PFSK-1 (cell line): ENCODE measurements around the gene SERPINB2.

Experiments used
- SIN3A ChIP-seq: IDR thresholded peaks from 2 replicates; pipeline ENCODE4 v1.6.1; 2012; ENCODE audit warnings: mild to moderate bottlenecking, low read length, moderate library complexity, borderline replicate concordance; ENCODE audit not compliant: insufficient read depth
- TF ChIP-seq, protein P1 (sequence below), 2 experiments: IDR thresholded peaks; 2 replicates each; pipeline versions ENCODE4 v1.6.1 to v1.8.0; 2011 to 2012; ENCODE audit warnings: low read depth in 2 of 2, low read length in 2 of 2, control low read depth in 1 of 2, inconsistent platforms in 1 of 2, mild to moderate bottlenecking in 1 of 2, moderate library complexity in 1 of 2; ENCODE audit not compliant: insufficient read depth in 1 of 2

DNA sequence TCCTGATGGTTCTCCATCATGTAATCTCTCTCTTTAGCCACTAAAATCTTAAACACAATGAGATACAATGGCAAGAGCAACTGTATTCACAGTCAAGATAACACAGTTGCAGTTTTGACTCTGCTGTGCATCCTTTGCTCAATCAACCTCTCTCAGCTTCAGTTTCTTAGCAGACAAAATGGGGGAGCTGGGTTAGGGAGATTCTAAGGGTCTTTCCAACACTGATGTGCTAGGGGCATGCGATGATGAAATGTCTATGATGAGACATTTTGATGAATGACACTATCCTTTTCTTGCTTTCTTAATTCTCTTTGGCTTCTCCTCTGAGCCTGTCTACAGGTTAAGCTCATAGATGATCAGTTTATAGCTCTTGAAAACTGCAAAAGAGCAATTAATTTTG, 21.4 kb downstream of the SERPINB2 start:
- no peak for TF ChIP-seq SIN3A
- TF ChIP-seq, protein P1, sequence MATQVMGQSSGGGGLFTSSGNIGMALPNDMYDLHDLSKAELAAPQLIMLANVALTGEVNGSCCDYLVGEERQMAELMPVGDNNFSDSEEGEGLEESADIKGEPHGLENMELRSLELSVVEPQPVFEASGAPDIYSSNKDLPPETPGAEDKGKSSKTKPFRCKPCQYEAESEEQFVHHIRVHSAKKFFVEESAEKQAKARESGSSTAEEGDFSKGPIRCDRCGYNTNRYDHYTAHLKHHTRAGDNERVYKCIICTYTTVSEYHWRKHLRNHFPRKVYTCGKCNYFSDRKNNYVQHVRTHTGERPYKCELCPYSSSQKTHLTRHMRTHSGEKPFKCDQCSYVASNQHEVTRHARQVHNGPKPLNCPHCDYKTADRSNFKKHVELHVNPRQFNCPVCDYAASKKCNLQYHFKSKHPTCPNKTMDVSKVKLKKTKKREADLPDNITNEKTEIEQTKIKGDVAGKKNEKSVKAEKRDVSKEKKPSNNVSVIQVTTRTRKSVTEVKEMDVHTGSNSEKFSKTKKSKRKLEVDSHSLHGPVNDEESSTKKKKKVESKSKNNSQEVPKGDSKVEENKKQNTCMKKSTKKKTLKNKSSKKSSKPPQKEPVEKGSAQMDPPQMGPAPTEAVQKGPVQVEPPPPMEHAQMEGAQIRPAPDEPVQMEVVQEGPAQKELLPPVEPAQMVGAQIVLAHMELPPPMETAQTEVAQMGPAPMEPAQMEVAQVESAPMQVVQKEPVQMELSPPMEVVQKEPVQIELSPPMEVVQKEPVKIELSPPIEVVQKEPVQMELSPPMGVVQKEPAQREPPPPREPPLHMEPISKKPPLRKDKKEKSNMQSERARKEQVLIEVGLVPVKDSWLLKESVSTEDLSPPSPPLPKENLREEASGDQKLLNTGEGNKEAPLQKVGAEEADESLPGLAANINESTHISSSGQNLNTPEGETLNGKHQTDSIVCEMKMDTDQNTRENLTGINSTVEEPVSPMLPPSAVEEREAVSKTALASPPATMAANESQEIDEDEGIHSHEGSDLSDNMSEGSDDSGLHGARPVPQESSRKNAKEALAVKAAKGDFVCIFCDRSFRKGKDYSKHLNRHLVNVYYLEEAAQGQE (IDR thresholded peaks at IDR 0.05; ENCODE audit: insufficient read depth in 1 of 2, low read depth in 2 of 2, low read length in 2 of 2) = no peak
